ENCODE measurements around the gene SERPINE3.

DNA sequence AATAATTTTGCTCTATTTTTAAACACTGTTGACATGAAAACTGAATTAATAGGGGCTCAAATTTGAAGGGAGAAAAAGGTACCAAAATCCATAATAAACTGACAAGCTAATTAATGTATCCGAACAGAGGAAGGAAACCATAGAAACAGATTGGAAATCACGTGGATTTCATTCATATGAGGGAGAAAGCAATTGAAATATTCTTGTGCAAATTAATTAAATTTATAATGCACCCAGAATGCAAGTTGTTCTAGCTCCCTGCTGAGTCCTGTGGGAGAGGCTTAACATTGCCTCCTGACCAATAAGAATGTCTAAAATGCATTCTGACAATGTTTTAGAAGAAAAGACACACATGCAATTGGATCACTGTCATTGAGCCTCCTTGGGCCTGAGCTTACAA lies 17.7 kb upstream of the SERPINE3 start:
- TF ChIP-seq, protein P1, sequence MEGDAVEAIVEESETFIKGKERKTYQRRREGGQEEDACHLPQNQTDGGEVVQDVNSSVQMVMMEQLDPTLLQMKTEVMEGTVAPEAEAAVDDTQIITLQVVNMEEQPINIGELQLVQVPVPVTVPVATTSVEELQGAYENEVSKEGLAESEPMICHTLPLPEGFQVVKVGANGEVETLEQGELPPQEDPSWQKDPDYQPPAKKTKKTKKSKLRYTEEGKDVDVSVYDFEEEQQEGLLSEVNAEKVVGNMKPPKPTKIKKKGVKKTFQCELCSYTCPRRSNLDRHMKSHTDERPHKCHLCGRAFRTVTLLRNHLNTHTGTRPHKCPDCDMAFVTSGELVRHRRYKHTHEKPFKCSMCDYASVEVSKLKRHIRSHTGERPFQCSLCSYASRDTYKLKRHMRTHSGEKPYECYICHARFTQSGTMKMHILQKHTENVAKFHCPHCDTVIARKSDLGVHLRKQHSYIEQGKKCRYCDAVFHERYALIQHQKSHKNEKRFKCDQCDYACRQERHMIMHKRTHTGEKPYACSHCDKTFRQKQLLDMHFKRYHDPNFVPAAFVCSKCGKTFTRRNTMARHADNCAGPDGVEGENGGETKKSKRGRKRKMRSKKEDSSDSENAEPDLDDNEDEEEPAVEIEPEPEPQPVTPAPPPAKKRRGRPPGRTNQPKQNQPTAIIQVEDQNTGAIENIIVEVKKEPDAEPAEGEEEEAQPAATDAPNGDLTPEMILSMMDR (IDR thresholded peaks at IDR 0.05 in 8 of 11, conservative IDR thresholded peaks at IDR 0.05 in 3 of 11), result no peak
- TF ChIP-seq POLR2AphosphoS5 (IDR thresholded peaks at IDR 0.05), result no peak
